Epithelial cell of prostate (primary cell): ENCODE data around the gene ZNF408.

ENCODE experiments used
- DNase-seq: peaks from one replicate; pipeline ENCODE4 v3.0.0-alpha.2; 2011; ENCODE audit warnings: low read depth, low spot score
- H3K27ac ChIP-seq: fragments of 450-650 bp; 2 replicates; pipeline ENCODE4 v1.5.1; 2017; ENCODE audit warnings: mild to moderate bottlenecking

ZNF408 gene

GRCh38 chr11:46724088-46724487 lies 23.3 kb downstream of the ZNF408 start:
- no peak overlapping the region for H3K27ac ChIP-seq

GRCh38 chr11:46725338-46726205 lies 24.7 kb downstream of the ZNF408 start:
- no peak overlapping the region for H3K27ac ChIP-seq
- no peak for DNase-seq

More at GRCh38 chr11:46724088-46724487, 23.3 kb downstream of the ZNF408 start:
- DNase-seq, result no peak

GRCh38 chr11:46726206-46726862 lies 25.5 kb downstream of the ZNF408 start:
- no peak overlapping the region for H3K27ac ChIP-seq
- DNase-seq, result no peak

GRCh38 chr11:46727952-46728658 lies 27.3 kb downstream of the ZNF408 start:
- DNase-seq, result no peak
- no peak overlapping the region for H3K27ac ChIP-seq

- H3K27ac ChIP-seq, result no peak overlapping the region
- DNase-seq, result no peak
Measured at GRCh38 chr11:46728659-46729040, 27.8 kb downstream of the ZNF408 start.

- DNase-seq, result no peak
- no peak overlapping the region for H3K27ac ChIP-seq
Measured at GRCh38 chr11:46729110-46730027, 28.5 kb downstream of the ZNF408 start.

GRCh38 chr11:46731545-46731944 lies 30.7 kb downstream of the ZNF408 start:
- no peak for DNase-seq
- H3K27ac ChIP-seq, result no peak overlapping the region

GRCh38 chr11:46733234-46733633 lies 32.4 kb downstream of the ZNF408 start:
- H3K27ac ChIP-seq, result no peak overlapping the region
- no peak for DNase-seq

GRCh38 chr11:46736146-46736545 lies 35.3 kb downstream of the ZNF408 start:
- H3K27ac ChIP-seq, result no peak overlapping the region
- DNase-seq, result no peak

GRCh38 chr11:46736615-46737014 lies 35.8 kb downstream of the ZNF408 start:
- no peak for DNase-seq
- H3K27ac ChIP-seq, result no peak overlapping the region

- DNase-seq, result no peak
Measured at GRCh38 chr11:46737699-46738098, 36.9 kb downstream of the ZNF408 start.

GRCh38 chr11:46738887-46739286 lies 38.1 kb downstream of the ZNF408 start:
- no peak for DNase-seq
- H3K27ac ChIP-seq, result no peak overlapping the region

More at GRCh38 chr11:46737699-46738098, 36.9 kb downstream of the ZNF408 start:
- H3K27ac ChIP-seq, result no peak overlapping the region

GRCh38 chr11:46741600-46742484 lies 41.0 kb downstream of the ZNF408 start:
- no peak overlapping the region for H3K27ac ChIP-seq
- DNase-seq, result no peak

- DNase-seq, result no peak
- H3K27ac ChIP-seq, result no peak overlapping the region
Measured at GRCh38 chr11:46743043-46743442, 42.2 kb downstream of the ZNF408 start.

- DNase-seq, result no peak
- H3K27ac ChIP-seq, result no peak overlapping the region
Measured at GRCh38 chr11:46743693-46744339, 43.0 kb downstream of the ZNF408 start.

- DNase-seq, result no peak
- no peak overlapping the region for H3K27ac ChIP-seq
Measured at GRCh38 chr11:46745328-46745727, 44.5 kb downstream of the ZNF408 start.

GRCh38 chr11:46745995-46746394 lies 45.2 kb downstream of the ZNF408 start:
- no peak for DNase-seq
- no peak overlapping the region for H3K27ac ChIP-seq

- H3K27ac ChIP-seq, result no peak overlapping the region
- DNase-seq, result no peak
Measured at GRCh38 chr11:46747150-46747549, 46.3 kb downstream of the ZNF408 start.
